DMS53 treated with DMSO at 0.1 percent for 48 hours (cell line): ENCODE results near the gene ZBTB42.

Experiments used
- DNase-seq: peaks from one replicate; lab custom pipeline; 2025; ENCODE audit not compliant: unreplicated experiment; lab: John Stamatoyannopoulos, UW

Gene ZBTB42

GRCh38 chr14:104800771-104801519, at the start of gene ZBTB42:
Gene ZBTB42 (plus strand): TSS chr14:104801101. CDS start chr14:104801198, 97 bp downstream.
- peak; percentile 74 for DNase-seq

- no peak for DNase-seq
Measured at GRCh38 chr14:104751539-104752422, 49.1 kb upstream of the ZBTB42 start.

GRCh38 chr14:104752423-104752734, 48.5 kb upstream of the ZBTB42 start:
- DNase-seq = no peak

DNA sequence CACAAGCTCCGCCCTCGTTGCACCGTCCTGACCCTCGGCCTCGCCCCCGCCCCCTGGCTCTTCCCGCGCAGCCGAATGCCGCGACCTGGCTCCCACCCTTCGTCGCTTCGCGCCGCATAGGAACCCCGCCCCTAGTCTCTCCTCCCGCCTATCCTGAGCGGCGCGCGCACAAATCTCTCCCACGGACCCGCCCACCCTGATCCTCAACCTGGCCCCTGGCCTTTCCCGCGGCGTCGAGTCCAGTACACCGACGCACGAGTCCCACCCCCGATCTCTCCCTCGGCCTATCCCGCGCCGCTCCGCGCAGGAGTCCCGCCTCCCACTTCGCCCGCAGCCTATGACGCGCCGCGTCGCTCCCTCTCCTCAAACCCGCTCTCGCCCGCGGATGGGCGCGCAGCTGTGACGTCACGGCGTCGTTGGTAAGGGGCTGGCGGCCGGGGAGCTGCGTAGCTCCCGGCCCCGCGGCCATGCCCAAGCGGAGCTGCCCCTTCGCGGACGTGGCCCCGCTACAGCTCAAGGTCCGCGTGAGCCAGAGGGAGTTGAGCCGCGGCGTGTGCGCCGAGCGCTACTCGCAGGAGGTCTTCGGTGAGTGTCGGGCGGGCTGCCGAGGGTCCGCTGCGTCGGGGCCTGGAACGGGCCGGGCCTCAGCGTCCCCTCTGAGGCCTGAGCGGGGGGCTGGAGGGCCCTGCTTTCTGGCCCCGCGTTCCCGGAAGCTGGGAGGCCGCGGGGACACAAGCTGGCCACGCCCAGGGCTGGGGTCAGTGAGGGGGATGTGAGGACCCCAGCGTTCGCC, 48.0 kb upstream of the ZBTB42 start, which contains the start of gene SIVA1:
Gene SIVA1 (plus strand): TSS at position 413 of the 793 bp plus-strand sequence. CDS start 55 bp downstream, at position 468.
- DNase-seq = peak; percentile 94

- DNase-seq = no peak
Measured at GRCh38 chr14:104753528-104754212, 47.2 kb upstream of the ZBTB42 start.

- DNase-seq = no peak
Measured at GRCh38 chr14:104754213-104754851, 46.6 kb upstream of the ZBTB42 start.

- no peak for DNase-seq
Measured at GRCh38 chr14:104755621-104756020, 45.3 kb upstream of the ZBTB42 start.

GRCh38 chr14:104756477-104757237, 44.2 kb upstream of the ZBTB42 start:
- no peak for DNase-seq

GRCh38 chr14:104757238-104757585, 43.7 kb upstream of the ZBTB42 start:
- DNase-seq = no peak

DNA sequence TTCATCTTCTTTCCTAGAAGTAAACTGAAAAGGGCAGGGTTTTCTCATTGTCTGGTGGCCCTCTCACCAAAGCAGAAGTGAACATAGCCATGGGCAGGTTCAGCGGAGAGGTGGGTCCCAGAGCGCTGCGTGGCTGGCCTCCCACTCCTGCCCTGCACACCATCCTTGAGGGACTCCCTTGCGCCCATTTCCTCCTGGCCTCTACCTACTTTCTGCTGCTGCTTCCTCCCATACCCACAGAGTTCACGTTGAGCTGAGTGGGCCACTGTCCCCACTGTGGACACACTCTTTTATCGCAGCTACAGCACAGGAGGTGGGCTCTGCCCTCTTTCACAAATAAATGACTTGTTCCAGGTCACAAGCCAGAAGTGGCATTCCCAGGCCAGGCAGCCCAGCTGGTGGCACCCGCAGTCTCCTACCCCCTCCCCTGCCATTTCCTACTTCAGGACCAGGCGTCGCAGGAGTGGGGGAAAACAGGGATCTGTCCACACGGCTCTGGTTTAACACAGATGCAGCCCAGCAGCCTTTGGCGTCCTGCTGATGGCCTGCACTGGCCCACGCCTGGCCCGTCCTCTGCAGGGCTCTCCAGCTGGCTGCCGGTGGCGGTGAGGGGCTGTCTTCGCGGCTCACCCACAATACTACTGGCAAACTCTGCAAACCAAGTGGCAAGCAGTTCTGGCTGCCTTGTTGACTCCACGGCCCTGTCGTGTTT, 43.1 kb upstream of the ZBTB42 start:
- DNase-seq = no peak

DNA sequence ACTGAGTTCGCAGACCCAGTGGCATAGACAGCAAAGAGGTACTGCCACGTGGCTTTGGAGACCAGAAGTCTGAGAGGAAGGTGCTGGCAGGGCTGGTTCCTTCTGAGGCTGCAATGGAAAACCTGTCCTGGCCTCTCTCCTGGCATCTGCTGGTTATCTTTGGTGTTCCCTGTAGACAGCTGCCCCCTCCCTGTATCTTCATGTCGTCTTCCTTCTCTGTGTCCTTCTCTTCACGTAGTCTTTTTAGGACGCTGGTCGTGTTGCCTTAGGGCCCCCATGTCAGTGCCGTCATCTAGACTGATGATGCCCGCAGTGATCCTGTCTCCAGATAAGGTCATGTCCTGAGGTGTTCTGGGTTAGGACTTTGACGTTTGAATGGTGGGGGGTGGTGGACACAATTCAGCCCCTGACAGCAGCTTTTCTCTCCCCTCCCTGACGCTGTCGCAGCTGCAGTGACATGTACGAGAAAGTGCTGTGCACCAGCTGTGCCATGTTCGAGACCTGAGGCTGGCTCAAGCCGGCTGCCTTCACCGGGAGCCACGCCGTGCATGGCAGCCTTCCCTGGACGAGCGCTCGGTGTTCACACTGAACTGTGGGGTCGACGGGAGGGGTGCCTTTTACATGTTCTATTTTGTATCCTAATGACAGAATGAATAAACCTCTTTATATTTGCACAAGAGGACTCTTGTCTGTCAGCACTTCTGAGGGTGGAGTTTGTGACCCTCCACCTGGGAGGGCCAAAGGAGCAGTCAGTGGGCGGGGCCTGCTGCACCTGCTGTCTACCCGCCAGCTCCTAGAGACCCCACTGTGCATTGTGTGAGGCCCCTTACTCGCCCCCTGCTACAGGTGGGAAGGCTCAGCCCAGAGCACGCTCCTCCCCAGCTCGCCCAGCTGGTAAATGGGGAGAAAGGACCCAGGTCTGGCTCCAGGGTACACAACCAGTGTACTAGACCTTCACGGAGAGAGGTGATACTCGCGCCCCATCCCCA, 41.6 kb upstream of the ZBTB42 start:
- DNase-seq = no peak

DNA sequence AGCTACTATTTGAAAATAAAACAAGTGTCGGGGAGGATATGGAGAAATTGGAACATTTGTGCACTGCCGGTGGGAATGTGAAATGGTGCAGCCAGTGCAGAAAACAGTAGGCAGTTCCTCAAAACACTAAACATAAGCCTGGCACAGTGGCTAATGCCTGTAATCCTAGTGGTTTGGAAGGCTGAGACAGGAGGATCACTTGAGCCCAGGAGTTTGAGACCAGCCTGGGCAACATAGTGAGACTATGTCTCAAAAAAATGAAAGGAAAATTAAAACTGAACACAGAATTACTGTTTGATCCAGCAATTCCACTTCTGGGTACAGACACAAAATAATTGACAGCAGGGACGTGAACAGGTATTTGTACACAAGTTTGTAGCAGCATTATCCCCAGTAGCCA, 35.4 kb upstream of the ZBTB42 start:
- DNase-seq = no peak

GRCh38 chr14:104766256-104766862, 34.5 kb upstream of the ZBTB42 start:
- no peak for DNase-seq

GRCh38 chr14:104766863-104767633, 33.9 kb upstream of the ZBTB42 start:
- no peak for DNase-seq

GRCh38 chr14:104767634-104767918, 33.3 kb upstream of the ZBTB42 start:
- DNase-seq = no peak

- DNase-seq = peak; percentile 48
Measured at GRCh38 chr14:104768437-104769323, 32.2 kb upstream of the ZBTB42 start.
